CD4-positive, alpha-beta T cell treated with Interleukin-6 for 4 hours (primary cell): ENCODE measurements around the gene A3GALT2.
"Not testable (repeated sequence)": the region's sequence is repeated elsewhere in the genome, so short reads cannot be mapped to it uniquely, and the experiment has no call there.

Experiments
- DNase-seq: peaks from one replicate; pipeline ENCODE4 v3.0.0-alpha.2; 2020; ENCODE audit warnings: mixed read lengths

A3GALT2 gene

DNA sequence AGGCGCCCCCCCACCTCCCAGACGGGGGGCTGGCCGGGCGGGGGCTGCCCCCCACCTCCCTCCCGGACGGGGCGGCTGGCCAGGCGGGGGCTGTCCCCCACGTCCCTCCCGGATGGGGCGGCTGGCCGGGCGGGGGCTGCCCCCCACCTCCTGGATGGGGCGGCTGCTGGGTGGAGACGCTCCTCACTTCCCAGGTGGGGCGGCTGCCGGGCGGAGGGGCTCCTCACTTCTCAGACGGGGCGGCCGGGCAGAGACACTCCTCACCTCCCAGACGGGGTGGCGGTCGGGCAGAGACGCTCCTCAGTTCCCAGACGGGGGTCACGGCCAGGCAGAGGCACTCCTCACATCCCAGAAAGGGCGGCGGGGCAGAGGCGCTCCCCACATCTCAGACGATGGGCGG lies 11.5 kb downstream of the A3GALT2 start:
- not testable (repeated sequence) for DNase-seq

DNA sequence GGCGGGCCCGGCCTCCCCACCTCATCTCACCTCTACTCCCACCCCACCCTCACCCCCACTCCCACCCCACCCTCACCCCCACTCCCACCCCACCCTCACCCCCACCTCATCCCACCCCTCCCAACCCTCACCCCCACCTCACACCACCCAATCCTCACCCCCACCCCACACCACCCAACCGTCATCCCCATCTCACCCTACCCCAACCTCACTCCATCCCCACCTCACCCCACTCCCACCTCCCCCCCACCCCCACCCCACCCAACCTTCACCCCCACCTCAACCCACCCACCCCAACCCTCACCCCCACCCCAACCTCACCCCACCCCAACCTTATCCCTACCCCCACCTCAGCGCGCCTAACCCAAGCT lies 13.4 kb downstream of the A3GALT2 start:
- no peak for DNase-seq

DNA sequence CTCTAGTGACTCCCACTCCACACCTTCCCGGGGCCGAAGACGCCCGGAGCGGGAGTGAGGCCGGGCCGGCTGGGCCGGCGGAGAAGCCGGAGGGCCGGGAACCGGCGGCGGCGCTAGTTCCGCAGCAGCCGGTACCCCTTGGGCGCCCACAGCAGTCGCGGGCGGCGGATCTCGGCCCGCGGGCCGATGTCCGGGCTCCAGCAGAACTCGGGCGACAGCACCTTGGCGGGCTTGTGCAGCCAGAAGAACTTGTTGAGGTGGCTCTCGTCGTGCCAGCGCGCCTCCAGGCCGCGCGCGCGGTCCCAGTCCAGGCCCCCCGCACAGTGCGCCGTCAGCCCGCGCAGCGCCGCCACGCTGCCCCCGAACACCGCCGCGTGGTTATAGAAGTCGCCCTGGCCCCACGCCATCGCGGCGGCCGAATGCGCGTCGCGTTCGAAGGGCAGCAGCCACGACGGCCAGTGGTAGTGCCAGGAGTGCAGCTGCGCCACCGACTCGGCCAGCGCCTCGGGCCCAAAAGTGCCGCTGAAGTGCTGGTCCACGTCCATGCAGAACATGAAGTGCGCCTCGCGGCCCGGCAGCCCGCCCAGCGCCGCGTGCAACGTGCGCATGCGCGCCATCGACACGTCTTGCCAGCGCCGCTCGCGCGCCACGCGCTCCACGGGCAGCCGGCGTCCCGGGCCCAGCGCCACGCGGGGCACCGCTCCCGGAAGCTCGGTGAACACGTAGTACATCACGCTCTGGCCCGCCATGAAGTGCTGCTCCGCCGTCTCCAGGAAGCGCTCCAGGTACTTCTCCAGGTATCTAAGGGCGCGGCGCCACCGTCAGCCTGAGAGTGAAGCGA lies 14.0 kb downstream of the A3GALT2 start:
- no peak for DNase-seq

DNA sequence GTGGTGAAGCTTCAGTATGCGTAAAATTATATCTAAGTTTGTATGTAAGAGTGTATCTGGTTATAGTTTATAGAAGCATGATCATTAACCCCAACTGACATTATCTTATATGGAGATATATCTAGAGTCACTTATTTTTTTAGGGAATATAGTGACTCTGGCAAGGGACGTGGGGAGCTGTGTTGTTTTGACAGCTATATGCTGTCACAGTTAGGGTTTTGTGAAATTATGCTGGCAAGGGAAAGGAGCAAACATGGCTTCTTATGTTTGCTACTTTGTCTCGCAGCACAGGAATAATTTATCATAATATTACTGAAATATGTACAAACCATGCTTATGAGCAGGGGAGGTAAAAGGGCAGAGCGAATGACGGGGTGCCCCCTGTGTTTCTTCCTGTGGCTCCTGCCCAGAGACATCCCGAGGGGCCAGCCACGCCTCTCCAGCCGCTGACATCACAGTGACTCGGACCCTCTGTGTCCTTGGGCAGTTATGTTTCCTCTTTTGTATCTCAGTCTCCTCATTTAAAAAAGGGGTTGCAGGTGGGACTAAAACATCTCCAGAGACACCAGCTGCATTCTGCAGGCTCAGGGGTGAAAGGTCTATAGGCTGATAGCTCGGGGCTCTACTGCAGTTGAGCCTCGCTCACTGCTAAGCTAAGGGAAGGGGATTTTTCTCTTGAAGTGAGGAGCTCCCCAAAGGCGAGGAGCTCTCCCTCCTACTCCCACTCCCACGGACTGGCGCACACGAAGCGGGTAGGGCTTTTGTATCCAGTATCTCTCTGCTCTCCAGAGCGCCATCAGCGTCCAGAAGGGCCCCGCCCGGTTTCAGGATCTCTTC lies 14.9 kb downstream of the A3GALT2 start:
- DNase-seq: no peak

DNA sequence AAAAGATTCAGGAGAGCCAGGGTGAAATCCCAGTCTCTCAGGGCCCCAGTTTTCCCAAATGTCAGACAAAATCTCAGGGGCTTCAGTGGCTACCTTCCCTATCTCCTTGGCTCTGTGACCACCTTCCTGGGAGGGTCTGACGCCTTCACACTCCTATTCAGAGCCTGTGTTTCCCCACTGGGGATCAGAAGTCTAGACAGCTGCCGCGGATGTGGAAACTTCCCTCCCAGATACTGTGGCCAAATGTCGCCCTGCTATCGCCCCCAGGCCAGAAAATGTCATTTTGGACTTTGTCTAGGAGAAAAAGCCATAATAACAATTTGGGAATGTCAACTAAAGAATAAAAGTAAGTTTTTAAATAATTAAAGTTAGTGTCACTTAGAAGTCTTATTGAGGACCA lies 15.9 kb downstream of the A3GALT2 start:
- DNase-seq: no peak

DNA sequence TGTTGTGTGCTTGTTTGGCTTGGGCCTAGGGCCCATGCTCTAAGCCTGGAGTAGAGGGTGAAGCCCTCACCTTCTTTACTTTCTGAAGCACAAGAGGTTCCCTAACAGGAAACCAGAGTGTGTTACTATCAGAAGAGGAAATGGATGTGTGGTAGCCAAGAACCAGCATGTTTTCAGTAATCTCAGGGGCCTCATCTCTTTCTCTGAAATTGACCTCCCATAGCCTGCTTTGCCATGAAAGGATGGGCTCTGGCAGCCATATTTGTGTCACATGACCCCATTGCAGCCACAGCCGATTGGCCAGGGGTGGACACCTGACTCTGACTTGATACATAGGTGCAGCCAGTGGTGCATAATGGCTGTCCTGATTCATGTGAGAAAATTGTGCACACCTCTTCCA lies 18.6 kb downstream of the A3GALT2 start:
- DNase-seq: no peak

DNA sequence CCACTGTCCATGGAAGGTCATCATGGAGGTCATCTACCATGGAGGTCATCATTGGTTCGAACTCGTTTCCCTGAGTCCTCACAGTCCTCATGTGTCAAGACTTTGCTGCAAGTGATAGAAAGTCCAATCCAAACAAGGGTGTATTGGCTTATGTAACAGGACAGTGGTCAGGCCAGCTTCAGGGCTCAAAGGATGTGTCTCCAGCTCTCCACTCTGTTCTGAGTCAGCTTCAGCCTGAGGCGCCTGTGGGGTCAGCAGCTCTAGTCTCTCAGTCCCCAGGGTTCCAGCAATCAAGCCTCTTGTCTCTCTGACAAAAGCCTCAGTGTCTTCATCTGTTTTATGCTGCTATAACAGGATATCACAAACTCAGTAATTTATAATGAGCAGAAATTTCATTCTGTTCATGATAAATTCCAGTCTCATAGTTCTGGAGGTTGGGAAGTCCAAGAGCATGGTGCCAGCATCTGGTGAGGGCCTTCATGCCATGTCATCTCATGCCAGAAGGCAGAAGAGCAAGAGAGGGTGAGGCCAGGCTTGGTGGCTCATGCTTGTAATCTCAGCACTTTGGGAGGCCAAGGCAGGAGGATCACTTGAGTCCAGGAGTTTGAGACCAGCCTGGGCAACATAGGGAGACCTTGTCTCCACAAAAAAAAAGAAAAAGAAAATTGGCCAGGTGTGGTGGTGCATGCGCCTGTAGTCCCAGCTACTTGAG lies 19.5 kb downstream of the A3GALT2 start:
- DNase-seq: no peak

DNA sequence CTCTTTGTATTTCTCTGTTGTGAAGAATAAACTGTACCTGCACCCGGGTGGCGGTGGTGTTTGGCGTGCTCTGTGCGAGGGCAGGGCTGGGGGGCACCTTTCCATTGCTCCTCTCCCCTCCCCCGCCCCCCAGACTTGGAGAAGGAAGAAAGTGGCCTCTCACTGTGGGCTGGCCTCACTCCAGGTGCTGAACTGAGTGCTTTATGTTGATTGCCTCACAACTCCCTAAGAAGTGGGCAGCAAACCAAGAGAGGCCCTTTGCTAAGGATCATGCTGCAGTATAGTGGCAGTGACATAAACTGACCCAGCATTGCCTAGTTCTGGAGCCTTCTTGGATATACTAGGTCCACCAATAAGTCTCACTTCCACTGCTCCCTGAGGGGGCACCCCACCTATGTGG lies 20.2 kb downstream of the A3GALT2 start:
- no peak for DNase-seq

DNA sequence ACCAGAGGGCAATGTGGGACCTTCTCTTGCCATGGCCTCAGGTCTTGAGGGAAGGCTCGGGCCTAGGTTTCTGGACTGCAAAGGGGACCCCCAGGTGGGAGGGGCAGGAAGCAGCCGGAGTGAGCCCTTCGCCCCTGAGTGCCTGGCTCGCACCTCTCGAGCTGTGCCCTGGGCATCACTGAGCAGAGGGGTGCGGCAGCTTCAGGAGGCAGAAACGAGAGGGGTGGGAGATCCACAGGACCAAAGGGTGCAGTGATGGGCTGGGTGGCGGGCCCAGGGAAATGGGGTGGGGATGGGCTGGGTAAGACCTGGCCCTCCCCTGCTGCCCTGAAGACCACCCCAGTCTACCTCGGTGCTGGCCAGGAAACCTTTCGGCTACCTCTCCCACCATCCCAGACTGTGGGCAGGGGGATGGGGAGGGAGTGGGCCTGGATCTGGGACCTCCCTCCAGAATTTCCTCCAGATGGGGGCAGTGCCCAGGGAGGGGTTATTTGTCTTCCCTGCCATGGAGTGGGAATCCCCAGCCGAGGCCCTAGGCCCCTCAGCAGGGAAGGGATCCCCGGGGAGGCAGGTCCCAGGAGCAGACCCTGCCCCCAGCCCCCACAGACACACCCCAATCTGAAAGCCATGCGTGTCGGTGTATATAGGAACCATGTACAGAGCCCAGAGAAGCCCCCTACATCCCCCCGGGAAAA lies 21.3 kb downstream of the A3GALT2 start:
- DNase-seq: no peak

DNA sequence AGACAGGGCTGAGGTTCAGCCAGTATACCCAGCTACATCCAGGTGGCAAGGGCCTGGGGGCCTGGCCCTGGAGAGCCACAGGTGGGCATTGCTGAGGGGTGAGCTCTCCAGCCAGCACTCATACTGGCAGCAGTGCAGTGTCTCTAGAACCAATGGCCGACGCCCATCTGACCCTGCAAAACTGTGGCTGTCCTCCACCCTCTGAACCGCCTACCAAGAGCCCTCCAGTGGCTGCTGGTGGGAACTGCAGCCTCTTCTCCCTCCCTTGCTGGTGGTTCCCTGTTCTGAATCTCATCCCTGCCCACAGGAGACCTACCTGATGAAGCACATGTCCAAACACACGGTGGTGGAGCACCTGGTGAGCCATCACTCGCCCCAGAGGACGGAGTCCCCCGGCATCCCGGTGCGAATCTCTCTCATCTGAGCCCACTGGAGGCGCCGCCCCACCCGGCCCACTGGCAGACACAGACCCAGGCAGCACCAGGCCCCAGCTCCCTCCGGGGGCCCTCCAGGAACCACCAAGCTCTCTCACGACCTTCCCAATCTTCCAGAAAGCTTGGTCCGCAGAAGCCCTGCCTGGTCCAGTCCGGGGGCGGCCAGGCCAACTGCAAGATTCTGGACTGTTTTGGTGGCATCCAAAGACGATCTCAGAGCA lies 22.1 kb downstream of the A3GALT2 start:
- DNase-seq: peak; percentile 61

DNA sequence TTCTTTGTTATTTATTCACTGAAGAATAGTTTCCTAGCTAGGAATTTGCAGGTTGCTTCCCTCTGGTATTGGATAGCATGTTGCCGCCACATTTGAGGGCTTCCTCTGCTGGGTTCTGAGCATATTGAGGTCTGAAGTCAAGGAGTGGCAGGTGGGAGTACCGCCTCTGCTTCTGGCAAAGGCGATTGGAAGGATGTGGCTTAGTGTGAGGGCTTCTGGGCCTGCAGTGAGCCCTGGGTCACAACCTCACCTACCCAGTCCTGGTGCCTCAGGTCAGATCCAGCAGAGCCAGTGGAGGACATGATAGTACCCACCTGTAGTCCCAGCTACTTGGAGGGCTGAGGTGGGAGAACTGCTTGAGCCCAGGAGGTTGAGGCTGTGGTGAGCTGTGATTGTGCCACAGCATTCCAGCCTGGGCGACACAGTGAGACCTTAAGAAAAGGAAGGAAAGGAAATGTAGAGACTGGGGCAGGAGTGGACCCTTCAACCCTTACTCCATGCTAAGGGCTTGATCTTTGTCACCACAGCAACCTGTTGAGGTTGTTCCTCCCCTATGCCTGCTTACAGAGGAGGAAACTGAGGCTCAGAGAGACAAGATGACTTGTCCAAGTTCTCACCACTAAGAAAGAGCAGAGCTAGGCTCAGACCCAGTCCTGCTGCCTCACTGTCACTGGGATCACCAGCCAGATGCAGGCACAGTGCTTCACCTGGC lies 22.8 kb downstream of the A3GALT2 start:
- no peak for DNase-seq

DNA sequence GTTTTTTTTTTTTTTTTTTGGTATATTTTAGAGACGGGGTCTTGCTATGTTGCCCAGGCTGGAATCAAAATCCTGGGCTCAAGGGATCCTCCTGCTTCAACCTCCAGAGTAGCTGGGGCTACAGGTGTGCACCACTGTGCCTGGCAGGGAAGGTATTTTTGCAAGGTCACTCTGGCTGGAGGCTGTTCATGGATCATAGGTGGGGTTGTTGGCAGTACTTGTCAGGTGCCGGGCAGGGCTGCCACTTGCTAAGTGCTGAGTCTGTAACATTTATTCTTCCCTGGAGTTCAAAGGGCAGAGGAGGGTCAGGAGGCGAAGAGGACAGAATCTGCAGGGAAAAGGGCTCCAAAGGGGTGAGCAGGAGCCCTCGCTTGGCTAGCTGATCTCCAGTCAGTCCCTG lies 24.1 kb downstream of the A3GALT2 start:
- no peak for DNase-seq

DNA sequence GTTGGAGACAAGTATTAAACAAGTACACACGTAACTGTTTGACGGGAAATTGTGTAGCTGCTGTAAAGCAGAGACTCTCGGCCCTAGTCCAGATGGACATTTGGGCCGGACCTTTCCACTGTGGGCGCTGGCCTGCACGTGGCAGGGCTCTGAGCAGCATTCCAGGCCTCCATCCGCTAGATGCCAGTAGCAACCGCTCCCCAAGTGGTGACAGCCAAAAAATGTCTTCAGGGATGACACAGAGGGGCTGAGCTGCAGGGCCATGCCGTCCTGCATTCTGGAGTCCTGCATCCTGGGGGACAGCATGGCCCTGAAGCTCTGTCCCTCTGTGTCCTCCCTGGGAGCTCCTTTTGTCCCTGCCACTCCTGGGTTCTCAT lies 24.8 kb downstream of the A3GALT2 start:
- DNase-seq: no peak

DNA sequence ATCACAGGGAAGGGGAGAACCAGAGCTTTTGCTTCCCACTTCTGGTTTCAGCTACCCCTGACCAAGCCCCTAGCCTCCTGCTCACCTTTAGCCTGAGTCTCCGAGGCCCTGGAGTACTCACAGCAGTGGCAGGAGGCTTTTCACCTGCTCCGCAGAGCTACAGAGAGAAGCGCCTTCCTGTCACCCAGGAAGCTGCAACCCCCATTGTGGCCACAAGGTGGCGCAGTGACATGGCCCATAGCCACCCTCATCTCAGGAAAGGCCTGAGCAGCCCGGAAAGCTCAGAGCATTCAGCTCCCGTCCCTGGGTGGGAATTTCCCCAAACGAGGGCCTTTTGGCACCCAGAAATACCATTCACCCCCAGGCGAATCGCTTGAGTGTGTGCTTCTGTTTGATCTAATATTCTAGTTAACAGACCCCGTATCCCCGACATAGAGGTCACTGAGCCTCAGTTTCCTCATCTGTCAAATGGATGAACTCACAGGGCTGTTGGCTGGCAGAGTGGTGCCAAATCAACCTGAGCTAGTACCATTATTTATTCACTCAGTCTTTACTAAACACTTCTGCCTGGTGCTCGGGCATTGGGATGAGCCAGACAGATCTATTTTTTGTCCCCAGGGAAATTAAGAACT lies 25.3 kb downstream of the A3GALT2 start:
- peak; percentile 89 for DNase-seq

DNA sequence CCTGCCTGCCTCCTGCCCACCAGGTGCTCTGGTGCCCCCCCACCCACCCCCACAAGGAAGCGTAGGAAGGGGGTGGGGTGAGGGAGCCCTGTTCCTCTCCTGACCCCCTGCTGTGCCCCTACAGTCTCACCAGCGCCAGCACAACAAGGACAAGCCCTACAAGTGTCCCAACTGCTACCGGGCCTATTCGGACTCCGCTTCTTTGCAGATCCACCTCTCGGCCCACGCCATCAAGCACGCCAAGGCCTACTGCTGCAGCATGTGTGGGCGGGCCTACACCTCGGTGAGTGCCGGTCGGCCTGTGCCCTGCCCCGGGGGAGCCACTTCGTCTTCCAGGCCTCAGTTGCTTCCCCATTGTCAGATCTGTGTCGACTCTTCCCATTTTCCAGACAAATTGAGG lies 25.9 kb downstream of the A3GALT2 start:
- DNase-seq: no peak

DNA sequence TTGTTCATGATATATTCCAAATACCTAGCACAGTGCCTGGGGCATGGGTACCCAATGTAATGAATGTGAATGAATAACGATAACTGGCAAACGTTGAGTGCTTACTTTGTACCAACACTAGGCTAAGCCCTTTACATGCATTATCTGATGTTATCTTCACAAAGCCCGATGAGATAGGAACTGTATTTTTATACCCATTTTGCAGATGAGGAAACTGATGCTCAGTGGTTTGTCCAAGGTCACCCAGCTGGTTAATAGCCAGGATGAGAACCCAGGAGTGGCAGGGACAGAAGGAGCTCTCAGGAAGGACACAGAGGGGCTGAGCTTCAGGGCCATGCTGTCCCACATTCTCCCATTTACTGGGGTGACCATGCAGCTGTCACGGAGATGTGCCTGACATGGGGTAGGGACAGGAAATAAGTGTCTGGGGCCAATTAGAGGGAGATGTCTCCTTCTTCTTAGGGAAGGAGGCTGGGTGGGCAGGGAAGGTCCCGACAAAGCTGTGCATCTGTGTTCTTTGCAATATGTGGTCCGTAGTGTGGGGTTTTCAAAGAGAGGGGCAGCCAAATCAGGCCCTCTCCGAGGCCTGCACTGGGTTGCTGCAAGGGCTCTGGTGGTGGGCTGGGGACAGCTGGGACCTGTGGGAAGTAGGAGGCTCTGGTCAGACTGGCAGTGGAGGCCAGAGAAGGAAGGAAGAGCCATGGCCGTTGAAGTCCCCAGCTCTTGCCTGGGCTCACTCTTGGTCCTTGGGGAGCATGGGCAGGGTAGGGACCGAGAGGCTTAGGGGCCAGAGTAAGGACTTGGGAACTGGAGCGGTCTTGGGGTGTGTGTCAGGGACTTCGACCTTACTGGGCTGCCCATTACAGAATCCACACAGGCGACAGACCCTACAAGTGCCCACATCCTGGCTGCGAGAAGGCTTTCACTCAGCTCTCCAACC lies 26.6 kb downstream of the A3GALT2 start:
- DNase-seq: no peak

DNA sequence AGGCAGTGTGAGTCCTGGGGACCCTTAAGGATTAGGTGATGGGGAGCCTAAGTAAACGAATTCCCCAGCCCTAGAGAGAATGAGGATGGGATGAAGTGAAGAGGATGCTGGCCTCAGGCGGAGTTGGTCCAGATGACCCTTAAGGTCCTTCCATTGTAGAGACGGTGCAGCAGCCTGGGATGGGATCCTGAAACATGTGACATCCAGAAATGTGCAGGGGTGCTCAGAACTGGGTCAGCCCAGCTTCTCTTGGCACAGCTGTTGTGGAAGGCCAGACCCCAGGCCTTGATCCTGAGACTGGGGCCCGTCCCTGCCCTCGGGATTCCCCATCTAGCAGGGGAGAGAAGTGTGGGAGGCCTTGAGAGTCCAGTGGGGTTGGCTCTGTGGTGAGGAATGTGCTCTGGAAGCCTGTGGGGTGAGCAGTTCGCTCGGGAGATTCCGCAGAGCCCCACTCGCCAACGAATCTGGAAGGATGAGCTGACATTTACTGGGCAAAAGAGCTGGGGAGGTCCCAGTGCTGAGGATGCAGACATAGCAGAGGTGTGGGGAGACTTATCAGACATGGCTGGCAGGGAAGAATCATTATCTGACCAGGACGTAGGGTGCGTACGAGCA lies 28.1 kb downstream of the A3GALT2 start:
- no peak for DNase-seq

DNA sequence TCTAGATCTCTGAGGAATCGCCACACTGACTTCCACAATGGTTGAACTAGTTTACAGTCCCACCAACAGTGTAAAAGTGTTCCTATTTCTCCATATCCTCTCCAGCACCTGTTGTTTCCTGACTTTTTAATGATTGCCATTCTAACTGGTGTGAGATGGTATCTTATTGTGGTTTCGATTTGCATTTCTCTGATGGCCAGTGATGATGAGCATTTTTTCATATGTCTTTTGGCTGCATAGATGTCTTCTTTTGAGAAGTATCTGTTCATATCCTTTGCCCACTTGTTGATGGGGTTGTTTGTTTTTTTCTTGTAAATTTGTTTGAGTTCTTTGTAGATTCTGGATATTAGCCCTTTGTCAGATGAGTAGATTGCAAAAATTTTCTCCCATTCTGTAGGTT lies 30.3 kb downstream of the A3GALT2 start:
- not testable (repeated sequence) for DNase-seq

DNA sequence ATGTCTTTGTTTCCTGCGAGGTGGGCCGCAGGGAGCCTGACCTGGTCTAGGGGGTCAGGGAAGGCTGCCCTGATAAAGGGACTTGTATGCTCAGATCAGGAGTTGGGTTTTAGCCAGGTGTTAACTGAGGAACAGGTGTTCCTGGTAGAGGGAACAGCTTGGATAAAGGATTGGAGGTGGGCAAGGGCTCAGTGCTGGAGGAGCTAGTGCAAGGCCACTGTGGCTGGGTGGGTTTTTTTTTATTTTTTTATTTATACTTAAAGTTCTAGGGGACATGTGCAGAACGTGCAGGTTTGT lies 31.1 kb downstream of the A3GALT2 start:
- DNase-seq: no peak
